ENCODE data around the gene TPO.

TPO gene

GRCh38 chr2:1394709-1395408, 18.4 kb upstream of the TPO start:
- TF ChIP-seq CTCF (IDR thresholded peaks at IDR 0.05; ENCODE audit: low read depth, low read length): no peak
- DNase-seq (ENCODE audit: low read depth in 2 of 2): no peak

GRCh38 chr2:1397350-1397749, 15.9 kb upstream of the TPO start:
- H3K4me3 ChIP-seq (replicated peaks in 1 of 2; ENCODE audit: low read depth in 2 of 2, low read length in 2 of 2): no peak overlapping the region
- TF ChIP-seq CTCF (IDR thresholded peaks at IDR 0.05; ENCODE audit: low read depth, low read length): no peak

More at GRCh38 chr2:1394709-1395408, 18.4 kb upstream of the TPO start:
- H3K4me3 ChIP-seq (replicated peaks in 1 of 2; ENCODE audit: low read depth in 2 of 2, low read length in 2 of 2): no peak overlapping the region

GRCh38 chr2:1398191-1398590, 15.1 kb upstream of the TPO start:
- no peak for DNase-seq (ENCODE audit: low read depth in 2 of 2)
- TF ChIP-seq CTCF (IDR thresholded peaks at IDR 0.05; ENCODE audit: low read depth, low read length): no peak
- H3K4me3 ChIP-seq (replicated peaks in 1 of 2; ENCODE audit: low read depth in 2 of 2, low read length in 2 of 2): no peak overlapping the region

More at GRCh38 chr2:1397350-1397749, 15.9 kb upstream of the TPO start:
- no peak for DNase-seq (ENCODE audit: low read depth in 2 of 2)

- TF ChIP-seq CTCF (IDR thresholded peaks at IDR 0.05; ENCODE audit: low read depth, low read length): no peak
- no peak overlapping the region for H3K4me3 ChIP-seq (replicated peaks in 1 of 2; ENCODE audit: low read depth in 2 of 2, low read length in 2 of 2)
- no peak for DNase-seq (ENCODE audit: low read depth in 2 of 2)
Measured at GRCh38 chr2:1400943-1401735, 12.1 kb upstream of the TPO start.

- no peak for TF ChIP-seq CTCF (IDR thresholded peaks at IDR 0.05; ENCODE audit: low read depth, low read length)
- H3K4me3 ChIP-seq (replicated peaks in 1 of 2; ENCODE audit: low read depth in 2 of 2, low read length in 2 of 2): no peak overlapping the region
- no peak for DNase-seq (ENCODE audit: low read depth in 2 of 2)
Measured at GRCh38 chr2:1402064-1402463, 11.2 kb upstream of the TPO start.

GRCh38 chr2:1403565-1403964, 9.7 kb upstream of the TPO start:
- no peak overlapping the region for H3K4me3 ChIP-seq (replicated peaks in 1 of 2; ENCODE audit: low read depth in 2 of 2, low read length in 2 of 2)
- DNase-seq (ENCODE audit: low read depth in 2 of 2): no peak
- TF ChIP-seq CTCF (IDR thresholded peaks at IDR 0.05; ENCODE audit: low read depth, low read length): no peak
